BE2C (cell line): ENCODE results near the gene THNSL1.

Experiments used
- DNase-seq: peaks from one replicate; pipeline ENCODE4 v3.0.0-alpha.2; 2020
- H3K27me3 ChIP-seq: fragments of 250-450 bp; sonication (Bioruptor Pico); 2 replicates; pipeline ENCODE4 v1.5.1; 2020; ENCODE audit warnings: mild to moderate bottlenecking
- H3K36me3 ChIP-seq: fragments of 250-450 bp; sonication (Bioruptor Pico); 2 replicates; pipeline ENCODE4 v1.5.1; 2020; ENCODE audit warnings: mild to moderate bottlenecking
- H3K4me1 ChIP-seq: fragments of 250-450 bp; sonication (Bioruptor Pico); 2 replicates; pipeline ENCODE4 v1.5.1; 2020
- H3K4me3 ChIP-seq: 2 replicates; pipeline ENCODE4 v1.5.1; 2011; ENCODE audit warnings: low read depth, low read length
- H3K9me3 ChIP-seq: fragments of 250-450 bp; sonication (Bioruptor Pico); 2 replicates; pipeline ENCODE4 v1.5.1; 2020
- CTCF ChIP-seq: IDR thresholded peaks from 2 replicates; pipeline ENCODE4 v1.5.1; 2012; ENCODE audit warnings: mild to moderate bottlenecking, low read depth, low read length

Gene THNSL1

GRCh38 chr10:25056726-25057125, 40.3 kb downstream of the THNSL1 start:
- Histone ChIP-seq H3K27me3 (no peaks in the 10 kb centered on the region), H3K4me1 (no peaks in the 10 kb centered on the region), H3K9me3 (no peaks in the 10 kb centered on the region), H3K36me3 (no peaks in the 10 kb centered on the region), H3K4me3 (no peak overlapping the region)
- no peak for DNase-seq
- no peak for TF ChIP-seq CTCF

GRCh38 chr10:25057886-25058285, 41.5 kb downstream of the THNSL1 start:
- Histone ChIP-seq H3K9me3 (no peaks in the 10 kb centered on the region), H3K4me1 (no peaks in the 10 kb centered on the region), H3K36me3 (no peaks in the 10 kb centered on the region), H3K4me3 (no peak overlapping the region), H3K27me3 (no peaks in the 10 kb centered on the region)
- no peak for DNase-seq
- TF ChIP-seq CTCF, result no peak

GRCh38 chr10:25059990-25060389, 43.6 kb downstream of the THNSL1 start:
- Histone ChIP-seq H3K27me3 (no peaks in the 10 kb centered on the region), H3K36me3 (no peaks in the 10 kb centered on the region), H3K4me1 (no peaks in the 10 kb centered on the region), H3K4me3 (no peak overlapping the region), H3K9me3 (no peaks in the 10 kb centered on the region)
- DNase-seq, result no peak
- TF ChIP-seq CTCF, result no peak

- Histone ChIP-seq H3K36me3 (no peaks in the 10 kb centered on the region), H3K4me1 (no peaks in the 10 kb centered on the region)
- TF ChIP-seq CTCF, result no peak
These were observed 44.7 kb downstream of the THNSL1 start for GRCh38 chr10:25061125-25061524.

GRCh38 chr10:25061711-25062449, 45.5 kb downstream of the THNSL1 start:
- Histone ChIP-seq H3K27me3 (no peaks in the 10 kb centered on the region), H3K36me3 (no peaks in the 10 kb centered on the region), H3K4me3 (no peak overlapping the region), H3K9me3 (no peaks in the 10 kb centered on the region), H3K4me1 (no peaks in the 10 kb centered on the region)
- no peak for TF ChIP-seq CTCF
- DNase-seq, result no peak

More at GRCh38 chr10:25061125-25061524, 44.7 kb downstream of the THNSL1 start:
- no peaks in the 10 kb centered on the region for H3K27me3 ChIP-seq
- no peak overlapping the region for H3K4me3 ChIP-seq
- no peaks in the 10 kb centered on the region for H3K9me3 ChIP-seq
- no peak for DNase-seq

- H3K9me3 ChIP-seq, result no peaks in the 10 kb centered on the region
- no peaks in the 10 kb centered on the region for H3K36me3 ChIP-seq
- H3K4me1 ChIP-seq, result no peaks in the 10 kb centered on the region
- no peaks in the 10 kb centered on the region for H3K27me3 ChIP-seq
- DNase-seq, result no peak
- TF ChIP-seq CTCF, result no peak
- no peak overlapping the region for H3K4me3 ChIP-seq
These were observed 46.7 kb downstream of the THNSL1 start for GRCh38 chr10:25063157-25063556.
